TTC549 (cell line): ENCODE measurements around the gene EIF2S3B.

Experiments used
- FAIRE-seq: peaks from 2 replicates; lab custom pipeline; 2012; peaks lifted over from hg19 to GRCh38; lab: Jason Lieb, UNC

Gene EIF2S3B

DNA sequence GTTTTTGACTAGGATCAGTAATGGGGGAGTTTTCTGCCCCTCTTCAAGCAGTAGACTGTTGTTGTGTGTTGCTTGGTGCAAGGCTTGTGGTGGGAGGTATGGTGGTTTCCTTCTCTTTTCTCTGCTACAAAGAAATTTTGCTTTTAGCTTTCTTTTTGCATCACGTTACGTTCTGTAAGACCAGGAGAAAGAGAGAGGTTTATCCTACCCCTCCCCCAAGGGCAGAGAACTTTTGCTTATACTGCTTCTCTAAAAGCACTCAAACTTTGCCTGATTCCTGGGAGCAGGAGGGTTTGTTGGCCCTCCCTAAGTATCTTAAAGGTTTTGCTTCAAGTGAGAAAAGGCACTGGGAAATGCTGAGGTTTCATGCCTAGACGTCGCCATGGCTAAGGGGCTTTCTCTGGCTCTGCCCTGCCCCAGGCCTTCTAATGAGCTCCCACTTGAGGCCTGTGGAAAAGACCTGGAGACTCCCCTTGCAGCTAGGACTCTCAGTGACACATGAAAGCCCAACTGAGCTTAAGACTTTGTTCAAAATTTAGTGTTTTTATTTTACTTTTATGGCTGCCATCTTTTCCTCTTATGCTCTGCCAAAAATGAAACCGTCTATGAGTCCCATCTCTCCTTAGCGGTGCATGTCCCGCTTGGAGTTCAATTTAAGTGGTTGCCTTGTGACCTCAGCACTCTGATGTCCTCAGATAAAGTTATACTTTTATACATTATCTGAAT lies 49.2 kb downstream of the EIF2S3B start:
- no peak for FAIRE-seq

GRCh38 chr12:10557329-10557728 lies 51.6 kb downstream of the EIF2S3B start:
- no peak for FAIRE-seq

- FAIRE-seq, result no peak
These were observed 52.1 kb downstream of the EIF2S3B start for GRCh38 chr12:10557766-10558165.
